Body of pancreas (tissue), 4 donors: Measurements from ENCODE around the gene LAMA4. TPM values are rescaled to one million over a fixed set of nuclear protein-coding genes. Genes with fewer than 3 reads are reported as not detected.

ENCODE experiments used
- ATAC-seq: fragments of 150-250 bp; one replicate; pipeline ENCODE4 v1.9.1; 2016
- DNase-seq, 4 donors: peaks; one replicate each; pipeline ENCODE4 v3.0.0-alpha.2; 2019
- H3K27ac ChIP-seq, 4 donors: fragments of 200-600 bp; sonication (generic); 1 replicate in 3 of 4; 2 replicates in 1 of 4; pipeline versions ENCODE4 v1.5.1 to v1.6.1; 2016 to 2019; ENCODE audit warnings: mild to moderate bottlenecking in 1 of 4, mixed read lengths in 1 of 4, moderate library complexity in 1 of 4
- H3K27me3 ChIP-seq, 2 donors: fragments of 200-600 bp; sonication (generic); one replicate each; pipeline ENCODE4 v1.6.0; 2016; ENCODE audit warnings: mild to moderate bottlenecking in 1 of 2
- H3K36me3 ChIP-seq, 2 donors: fragments of 200-600 bp; sonication (generic); replicated peaks in 1 of 2; 2 replicates each; pipeline ENCODE4 v1.5.1; 2016; ENCODE audit warnings: low read depth in 2 of 2; ENCODE audit not compliant: insufficient read depth in 1 of 2
- H3K4me1 ChIP-seq: fragments of 200-600 bp; sonication (generic); one replicate; pipeline ENCODE4 v1.6.0; 2016
- H3K4me3 ChIP-seq, 2 donors: fragments of 200-600 bp; sonication (generic); 1 replicate in 1 of 2; 2 replicates in 1 of 2; pipeline ENCODE4 v1.5.1; 2016 to 2019
- H3K9me3 ChIP-seq, 3 donors: fragments of 200-600 bp; sonication (generic); 1 replicate in 2 of 3; 2 replicates in 1 of 3; pipeline ENCODE4 v1.5.1; 2016
- POLR2A ChIP-seq, 3 donors: fragments of 450-650 bp; IDR thresholded peaks; one replicate each; pipeline ENCODE4 v1.6.1; 2016; ENCODE audit warnings: antibody characterized with exemption in 3 of 3, mild to moderate bottlenecking in 2 of 3
- WGBS, 2 donors: methylation state at CpG; one replicate each; pipeline ENCODE4 v1.1.5; 2017; 5-methylcytosine and 5-hydroxymethylcytosine counted together
- intact Hi-C: fragments of 100-400 bp; cut with DNase I; formaldehyde crosslinking; loops from one replicate; pipeline ENCODE4 v1.15.1; 2023
- total RNA-seq, 2 donors: library from RNA; depleted of rRNA; stranded (reverse); fragments of >200 nt; gene quantifications; one replicate each; pipeline ENCODE4 v1.1.0, GENCODE V29; 2016
- TF ChIP-seq, protein P1 (sequence below), 7 experiments: fragments of 450-650 bp in 4 of 7; fragments of 200-600 bp in 3 of 7; sonication (generic) in 3 of 7; IDR thresholded peaks; one replicate each; pipeline ENCODE4 v1.5.1; 2016 to 2019; ENCODE audit warnings: antibody characterized with exemption in 7 of 7

LAMA4 gene
- total RNA-seq, 2 donors from 2014 or later: 10.6 to 27.0 TPM

DNA sequence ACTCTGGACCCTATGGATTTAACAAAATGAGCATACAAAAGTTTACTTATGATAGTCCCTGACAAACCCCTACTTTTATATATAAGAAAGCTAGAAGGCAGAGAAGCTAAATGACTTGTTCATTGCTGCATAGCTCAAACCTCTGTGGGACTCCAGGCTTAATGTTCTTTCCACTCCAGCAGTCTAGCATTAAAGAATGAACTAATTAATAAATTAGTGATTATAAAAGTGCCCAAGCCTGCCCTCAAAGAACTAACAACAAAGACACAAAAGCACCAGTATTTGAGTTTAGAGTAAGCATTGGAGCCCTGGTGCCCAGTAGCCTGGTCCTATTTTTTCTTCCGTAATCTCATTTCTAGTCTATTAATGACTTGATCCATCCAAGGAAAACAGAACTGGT is 59.9 kb downstream of the LAMA4 start:
- no peak for TF ChIP-seq POLR2A (IDR thresholded peaks at IDR 0.05)
- TF ChIP-seq, protein P1, sequence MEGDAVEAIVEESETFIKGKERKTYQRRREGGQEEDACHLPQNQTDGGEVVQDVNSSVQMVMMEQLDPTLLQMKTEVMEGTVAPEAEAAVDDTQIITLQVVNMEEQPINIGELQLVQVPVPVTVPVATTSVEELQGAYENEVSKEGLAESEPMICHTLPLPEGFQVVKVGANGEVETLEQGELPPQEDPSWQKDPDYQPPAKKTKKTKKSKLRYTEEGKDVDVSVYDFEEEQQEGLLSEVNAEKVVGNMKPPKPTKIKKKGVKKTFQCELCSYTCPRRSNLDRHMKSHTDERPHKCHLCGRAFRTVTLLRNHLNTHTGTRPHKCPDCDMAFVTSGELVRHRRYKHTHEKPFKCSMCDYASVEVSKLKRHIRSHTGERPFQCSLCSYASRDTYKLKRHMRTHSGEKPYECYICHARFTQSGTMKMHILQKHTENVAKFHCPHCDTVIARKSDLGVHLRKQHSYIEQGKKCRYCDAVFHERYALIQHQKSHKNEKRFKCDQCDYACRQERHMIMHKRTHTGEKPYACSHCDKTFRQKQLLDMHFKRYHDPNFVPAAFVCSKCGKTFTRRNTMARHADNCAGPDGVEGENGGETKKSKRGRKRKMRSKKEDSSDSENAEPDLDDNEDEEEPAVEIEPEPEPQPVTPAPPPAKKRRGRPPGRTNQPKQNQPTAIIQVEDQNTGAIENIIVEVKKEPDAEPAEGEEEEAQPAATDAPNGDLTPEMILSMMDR (IDR thresholded peaks at IDR 0.05): no peak
- Histone ChIP-seq H3K27ac (no peak overlapping the region), H3K27me3 (no peaks in the 10 kb centered on the region), H3K9me3 (no peaks in the 10 kb centered on the region), H3K4me3 (no peak overlapping the region), H3K4me1 (no peaks in the 10 kb centered on the region), H3K36me3 (no peaks in the 10 kb centered on the region)
- 100% methylated on average over 1 of the region's 1 CpG for WGBS, 2 donors
- ATAC-seq: no peak
- no peak for DNase-seq
- intact Hi-C loops: no loop called here

DNA sequence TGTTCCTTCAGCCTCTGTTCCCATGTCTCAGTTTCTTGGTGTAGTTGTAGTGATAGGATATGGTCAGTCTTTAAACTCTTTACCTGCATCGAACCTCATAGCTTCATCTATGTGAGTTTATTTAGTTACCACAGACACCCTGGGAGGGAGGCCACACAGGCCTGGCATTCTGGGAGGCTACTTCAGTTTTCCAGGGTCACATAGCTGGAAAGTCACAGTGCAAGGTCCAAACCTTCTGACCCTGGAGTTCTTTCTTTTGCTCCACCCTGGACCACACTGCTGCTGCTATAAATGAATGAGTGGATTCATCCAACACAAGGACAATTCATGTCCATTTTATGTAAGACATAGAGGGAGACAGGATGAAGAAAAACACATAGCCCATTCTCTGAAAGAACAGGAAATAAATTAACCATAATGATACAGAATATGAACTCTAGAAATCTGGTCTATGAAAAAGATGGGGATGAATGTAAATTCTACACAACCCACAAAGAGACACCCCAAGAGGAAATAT is 60.8 kb downstream of the LAMA4 start:
- TF ChIP-seq POLR2A (IDR thresholded peaks at IDR 0.05): no peak
- TF ChIP-seq, protein P1 (IDR thresholded peaks at IDR 0.05): no peak
- ATAC-seq: no peak
- no peak overlapping the region for H3K27ac ChIP-seq

DNA sequence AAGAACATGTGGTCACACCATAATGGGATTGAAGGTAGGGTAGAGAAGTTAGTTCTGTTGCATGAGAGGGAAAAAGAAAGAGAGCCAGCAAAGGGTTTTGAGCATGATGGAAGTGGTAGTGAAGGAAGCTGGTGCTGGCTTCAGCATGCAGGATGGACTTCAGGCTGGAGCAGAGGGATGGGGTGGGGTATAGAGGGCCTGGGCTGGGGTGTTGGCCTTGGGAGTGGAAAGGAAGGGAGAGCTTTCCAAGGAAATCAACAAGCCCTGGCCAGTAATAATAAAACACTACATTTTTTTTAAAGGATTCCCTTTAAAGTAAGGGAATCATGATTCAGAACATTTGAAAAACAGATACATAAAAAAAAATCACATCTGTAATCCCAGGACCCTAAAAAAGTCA is 61.2 kb downstream of the LAMA4 start:
- TF ChIP-seq POLR2A (IDR thresholded peaks at IDR 0.05): no peak
- TF ChIP-seq, protein P1 (IDR thresholded peaks at IDR 0.05): no peak
- H3K4me1 ChIP-seq: no peaks in the 10 kb centered on the region
- DNase-seq (no peak), ATAC-seq (no peak)
- H3K27ac ChIP-seq: no peak overlapping the region
- intact Hi-C loops: no loop called here
- no peak overlapping the region for H3K4me3 ChIP-seq
- H3K27me3 ChIP-seq: no peaks in the 10 kb centered on the region
- H3K9me3 ChIP-seq: no peaks in the 10 kb centered on the region
- no peaks in the 10 kb centered on the region for H3K36me3 ChIP-seq

More for the DNA sequence above, 60.8 kb downstream of the LAMA4 start:
- H3K4me1 ChIP-seq: no peaks in the 10 kb centered on the region
- H3K36me3 ChIP-seq: no peaks in the 10 kb centered on the region
- H3K9me3 ChIP-seq: no peaks in the 10 kb centered on the region
- intact Hi-C loops: no loop called here
- 33 to 66% methylated on average over 1 of the region's 1 CpG for WGBS, 2 donors
- no peak overlapping the region for H3K4me3 ChIP-seq
- no peaks in the 10 kb centered on the region for H3K27me3 ChIP-seq
- no peak for DNase-seq

DNA sequence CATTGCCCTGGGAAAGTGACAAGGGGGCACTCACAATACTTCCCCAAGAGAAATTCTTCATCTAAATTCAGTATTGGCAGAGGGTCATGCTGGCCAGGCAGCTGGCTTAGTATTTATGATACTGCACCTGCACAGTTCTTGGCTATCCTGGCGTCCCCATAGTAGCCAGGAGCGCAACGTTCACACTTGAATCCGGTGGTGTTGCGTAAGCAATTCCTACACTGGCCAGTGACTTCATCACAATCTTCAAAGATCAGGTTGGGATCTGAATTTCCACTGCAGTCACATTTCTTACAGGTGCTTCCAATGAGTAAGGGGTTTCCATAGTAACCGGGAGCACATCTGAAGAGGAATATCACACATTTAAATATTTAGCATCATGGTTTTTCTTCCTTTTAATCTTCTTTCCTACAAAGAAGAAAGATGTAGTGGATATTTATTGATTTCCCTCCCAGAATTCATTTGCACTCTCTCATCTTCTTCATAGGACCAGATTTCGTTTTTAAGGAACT is 62.8 kb downstream of the LAMA4 start:
- Histone ChIP-seq H3K36me3 (no peaks in the 10 kb centered on the region), H3K4me3 (no peak overlapping the region), H3K9me3 (no peaks in the 10 kb centered on the region), H3K27ac (no peak overlapping the region), H3K27me3 (no peaks in the 10 kb centered on the region), H3K4me1 (no peaks in the 10 kb centered on the region)
- TF ChIP-seq POLR2A (IDR thresholded peaks at IDR 0.05): no peak
- TF ChIP-seq, protein P1 (IDR thresholded peaks at IDR 0.05): no peak
- intact Hi-C loops: no loop called here
- DNase-seq (no peak), ATAC-seq (no peak)
- 72 to 81% methylated on average over 7 of the region's 7 CpGs for WGBS, 2 donors

DNA sequence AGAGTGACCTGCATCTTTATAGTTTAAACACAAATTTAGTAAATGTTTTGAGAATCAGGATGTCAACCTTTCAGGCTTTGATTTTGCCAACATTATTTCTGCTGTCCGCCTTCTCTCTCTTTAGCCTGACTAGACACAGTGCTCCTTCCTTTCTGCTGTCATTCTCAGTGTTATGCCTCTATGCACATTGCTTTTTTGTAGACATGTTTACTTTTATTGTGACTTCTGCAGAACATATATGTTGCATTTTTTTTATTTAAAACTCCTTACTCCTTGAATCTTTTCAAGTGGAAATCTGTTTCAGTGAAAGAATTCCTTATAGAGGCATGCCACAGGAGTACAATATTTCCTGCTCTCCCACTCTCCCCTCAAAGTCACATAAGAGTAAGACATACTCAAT is 64.2 kb downstream of the LAMA4 start:
- no peak for ATAC-seq
- 84 to 91% methylated on average over 1 of the region's 1 CpG for WGBS, 2 donors
- intact Hi-C loops: no loop called here
- Histone ChIP-seq H3K4me1 (no peaks in the 10 kb centered on the region), H3K27me3 (no peaks in the 10 kb centered on the region), H3K27ac (no peak overlapping the region), H3K36me3 (no peaks in the 10 kb centered on the region), H3K4me3 (no peak overlapping the region), H3K9me3 (no peaks in the 10 kb centered on the region)
- DNase-seq: no peak
- no peak for TF ChIP-seq POLR2A (IDR thresholded peaks at IDR 0.05)
- TF ChIP-seq, protein P1 (IDR thresholded peaks at IDR 0.05): no peak
